Measurements from ENCODE around the gene ZSCAN4. TPM values are rescaled to one million over a fixed set of nuclear protein-coding genes. Genes with fewer than 3 reads are reported as not detected.

Gene ZSCAN4
- total RNA-seq, 2 donors from 2014 or later: not detected

DNA sequence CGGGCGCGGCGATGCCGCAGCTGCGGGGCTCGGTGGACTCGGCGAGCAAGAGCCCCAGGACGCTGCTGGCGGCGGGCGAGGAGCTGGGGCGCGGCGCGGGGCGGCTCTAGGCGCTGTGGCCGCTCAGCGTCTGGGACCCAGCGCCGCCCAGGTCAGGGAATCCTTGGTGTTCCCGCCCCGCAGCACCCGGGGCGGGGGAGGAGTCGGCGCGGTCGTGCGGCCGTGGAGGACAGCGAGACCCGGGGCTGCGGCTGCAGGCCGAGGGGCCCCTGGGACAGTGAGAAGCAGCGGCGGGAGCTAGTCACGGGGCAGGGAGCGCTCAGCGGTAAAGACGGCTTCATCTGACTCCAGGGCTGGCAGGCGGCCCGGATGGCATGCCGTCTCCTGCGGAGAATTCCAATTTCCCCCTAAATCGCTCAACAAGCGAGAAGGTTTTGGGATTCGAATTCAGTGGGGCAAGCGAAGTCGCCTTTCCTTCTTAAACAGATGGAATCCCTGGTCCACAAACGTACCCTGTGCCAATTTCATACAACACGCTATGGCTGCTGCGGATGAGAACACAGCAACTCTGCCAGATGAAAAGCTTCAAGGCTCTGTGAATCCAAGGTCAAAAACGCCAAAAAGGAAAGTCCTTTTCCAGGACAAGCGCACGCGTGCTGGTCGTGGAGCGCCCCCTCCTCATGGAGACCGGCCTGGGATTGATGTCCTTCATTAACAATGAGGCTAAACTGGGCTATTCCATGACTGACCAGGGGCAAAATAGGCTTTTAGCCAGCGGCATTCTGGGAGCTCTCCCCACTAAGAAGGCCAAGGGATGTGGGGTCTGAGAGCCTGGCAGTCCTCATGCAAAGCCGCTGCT, 4.2 kb upstream of the ZSCAN4 start:
- Histone ChIP-seq H3K9me3 (no peaks in the 10 kb centered on the region), H3K27me3 (replicated peaks; ENCODE audit: insufficient read depth) (no peaks in the 10 kb centered on the region), H3K4me1 (replicated peaks) (no peaks in the 10 kb centered on the region), H3K4me3 (peak overlapping the region; percentile 36 to 50), H3K27ac (peak overlapping the region; percentile 40 to 53), H3K36me3 (no peaks in the 10 kb centered on the region)
- peak; percentile 29 for TF ChIP-seq POLR2A (IDR thresholded peaks at IDR 0.05)
- peak; percentile 17 for TF ChIP-seq POLR2AphosphoS5 (IDR thresholded peaks at IDR 0.05)
- TF ChIP-seq, protein P1, sequence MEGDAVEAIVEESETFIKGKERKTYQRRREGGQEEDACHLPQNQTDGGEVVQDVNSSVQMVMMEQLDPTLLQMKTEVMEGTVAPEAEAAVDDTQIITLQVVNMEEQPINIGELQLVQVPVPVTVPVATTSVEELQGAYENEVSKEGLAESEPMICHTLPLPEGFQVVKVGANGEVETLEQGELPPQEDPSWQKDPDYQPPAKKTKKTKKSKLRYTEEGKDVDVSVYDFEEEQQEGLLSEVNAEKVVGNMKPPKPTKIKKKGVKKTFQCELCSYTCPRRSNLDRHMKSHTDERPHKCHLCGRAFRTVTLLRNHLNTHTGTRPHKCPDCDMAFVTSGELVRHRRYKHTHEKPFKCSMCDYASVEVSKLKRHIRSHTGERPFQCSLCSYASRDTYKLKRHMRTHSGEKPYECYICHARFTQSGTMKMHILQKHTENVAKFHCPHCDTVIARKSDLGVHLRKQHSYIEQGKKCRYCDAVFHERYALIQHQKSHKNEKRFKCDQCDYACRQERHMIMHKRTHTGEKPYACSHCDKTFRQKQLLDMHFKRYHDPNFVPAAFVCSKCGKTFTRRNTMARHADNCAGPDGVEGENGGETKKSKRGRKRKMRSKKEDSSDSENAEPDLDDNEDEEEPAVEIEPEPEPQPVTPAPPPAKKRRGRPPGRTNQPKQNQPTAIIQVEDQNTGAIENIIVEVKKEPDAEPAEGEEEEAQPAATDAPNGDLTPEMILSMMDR (IDR thresholded peaks at IDR 0.05): no peak
- DNase-seq (ENCODE audit: low spot score): peak; percentile 14
- intact Hi-C loops (cut with DNase I): no loop called here
- WGBS: 2% methylated on average over 63 of the region's 64 CpGs

DNA sequence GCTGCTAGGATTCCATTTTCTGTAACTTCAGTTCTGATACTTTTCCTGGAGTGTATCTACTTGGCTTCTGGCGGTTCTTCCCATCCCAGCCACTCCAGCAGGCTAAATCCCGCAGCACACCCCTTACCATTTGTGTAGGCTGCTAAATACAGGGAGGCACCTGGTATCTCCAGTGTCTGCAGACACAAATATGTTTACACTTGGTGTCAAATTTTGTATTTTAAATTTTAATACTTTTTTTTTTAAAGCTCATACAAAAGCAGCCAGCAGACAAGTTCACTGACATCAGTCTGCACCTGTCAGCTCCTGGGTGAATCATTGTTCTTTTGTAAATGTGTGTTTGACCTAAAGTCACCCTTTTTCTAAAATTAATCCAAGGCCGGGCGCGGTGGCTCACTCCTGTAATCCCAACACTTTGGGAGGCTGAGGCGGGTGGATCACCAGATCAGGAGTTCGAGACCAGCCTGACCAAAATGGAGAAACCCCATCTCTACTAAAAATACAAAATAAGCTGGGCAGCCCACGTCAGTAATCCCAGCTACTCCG, 3.4 kb upstream of the ZSCAN4 start:
- no peaks in the 10 kb centered on the region for H3K4me1 ChIP-seq (replicated peaks)
- TF ChIP-seq, protein P1 (IDR thresholded peaks at IDR 0.05): no peak
- TF ChIP-seq POLR2AphosphoS5 (IDR thresholded peaks at IDR 0.05) (no peak), POLR2A (IDR thresholded peaks at IDR 0.05) (no peak)
- no peaks in the 10 kb centered on the region for H3K36me3 ChIP-seq
- DNase-seq (ENCODE audit: low spot score): no peak
- 84% methylated on average over 9 of the region's 9 CpGs for WGBS
- no peaks in the 10 kb centered on the region for H3K27me3 ChIP-seq (replicated peaks; ENCODE audit: insufficient read depth)
- intact Hi-C loops (cut with DNase I): no loop called here
- H3K27ac ChIP-seq: no peak overlapping the region
- no peaks in the 10 kb centered on the region for H3K9me3 ChIP-seq
- H3K4me3 ChIP-seq: no peak overlapping the region

DNA sequence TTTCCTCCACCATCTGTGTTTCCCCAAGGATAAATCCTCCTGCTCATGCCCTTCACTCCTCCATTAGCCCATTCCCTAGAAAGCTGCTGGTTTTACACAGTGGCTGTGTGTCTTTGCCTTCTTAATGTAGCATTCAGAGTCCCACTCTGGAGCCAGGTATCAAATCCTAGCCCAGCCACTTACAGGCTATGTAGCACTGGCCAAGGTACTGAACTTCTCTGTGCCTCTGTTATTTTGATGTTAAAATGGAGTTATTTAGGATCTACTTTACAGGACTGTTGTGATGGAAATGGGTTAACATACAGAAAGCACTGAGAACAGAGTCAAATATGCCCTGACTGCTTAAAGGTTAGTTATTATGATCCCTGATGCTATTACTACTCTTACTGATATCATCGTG, 1.5 kb upstream of the ZSCAN4 start:
- TF ChIP-seq POLR2AphosphoS5 (IDR thresholded peaks at IDR 0.05) (no peak), POLR2A (IDR thresholded peaks at IDR 0.05) (no peak)
- TF ChIP-seq, protein P1 (IDR thresholded peaks at IDR 0.05): no peak
- no peak overlapping the region for H3K27ac ChIP-seq
- no peak for DNase-seq (ENCODE audit: low spot score)
- no peaks in the 10 kb centered on the region for H3K27me3 ChIP-seq (replicated peaks; ENCODE audit: insufficient read depth)
- no peaks in the 10 kb centered on the region for H3K36me3 ChIP-seq
- no peaks in the 10 kb centered on the region for H3K9me3 ChIP-seq
- H3K4me3 ChIP-seq: no peak overlapping the region
- no peaks in the 10 kb centered on the region for H3K4me1 ChIP-seq (replicated peaks)
- intact Hi-C loops (cut with DNase I): no loop called here
- WGBS: 88% methylated on average over 1 of the region's 1 CpG

DNA sequence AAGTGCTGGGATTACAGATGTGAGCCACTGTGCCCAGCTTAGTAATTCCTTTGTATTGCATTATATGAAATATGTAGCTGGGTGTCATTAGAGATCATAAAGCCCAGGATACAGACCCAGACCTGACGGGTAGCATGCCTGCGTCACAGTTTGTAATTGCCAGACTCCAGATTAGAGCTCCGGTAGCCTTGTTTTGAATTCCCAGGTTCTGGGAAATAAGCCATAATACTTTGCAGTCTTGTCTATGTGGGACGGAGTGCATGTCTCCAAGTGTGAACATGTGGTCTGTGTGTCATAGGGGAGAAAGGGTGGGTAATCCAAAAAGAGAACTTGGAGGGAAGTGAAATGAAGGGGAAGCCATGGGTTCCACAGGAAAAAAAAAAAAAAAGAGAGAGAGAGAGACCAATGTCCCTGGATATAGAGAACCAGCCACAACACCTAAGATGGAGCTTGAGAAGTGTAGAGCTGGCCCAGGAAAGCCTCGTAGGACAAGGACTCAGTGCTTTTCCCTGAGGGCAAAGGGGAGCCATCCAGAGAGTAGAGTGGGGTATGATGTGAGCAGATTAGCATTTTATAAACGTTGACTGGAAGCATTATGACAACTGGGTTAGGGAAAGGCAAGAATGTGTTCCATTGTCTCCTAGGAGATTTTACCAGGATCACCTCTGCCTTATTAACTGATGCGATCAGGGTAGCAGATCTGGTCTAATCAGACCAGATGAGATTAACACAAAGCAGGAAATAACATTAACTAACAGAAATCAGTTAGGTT, 2.6 kb downstream of the ZSCAN4 start:
- 60% methylated on average over 7 of the region's 7 CpGs for WGBS
- H3K4me1 ChIP-seq (replicated peaks): no peaks in the 10 kb centered on the region
- no peaks in the 10 kb centered on the region for H3K9me3 ChIP-seq
- TF ChIP-seq POLR2AphosphoS5 (IDR thresholded peaks at IDR 0.05) (no peak), POLR2A (IDR thresholded peaks at IDR 0.05) (no peak)
- TF ChIP-seq, protein P1 (IDR thresholded peaks at IDR 0.05): no peak
- H3K4me3 ChIP-seq: no peak overlapping the region
- no peaks in the 10 kb centered on the region for H3K27me3 ChIP-seq (replicated peaks; ENCODE audit: insufficient read depth)
- no peak for DNase-seq (ENCODE audit: low spot score)
- intact Hi-C loops (cut with DNase I): no loop called here
- no peak overlapping the region for H3K27ac ChIP-seq
- no peaks in the 10 kb centered on the region for H3K36me3 ChIP-seq

Measured in prostate gland (tissue), 2 donors.